ENCODE measurements around the gene TAF7L. TPM values are rescaled to one million over a fixed set of nuclear protein-coding genes. Genes with fewer than 3 reads are reported as not detected.

The TAF7L gene
- total RNA-seq, 1 experiment from 2014 or later, result not detected

DNA sequence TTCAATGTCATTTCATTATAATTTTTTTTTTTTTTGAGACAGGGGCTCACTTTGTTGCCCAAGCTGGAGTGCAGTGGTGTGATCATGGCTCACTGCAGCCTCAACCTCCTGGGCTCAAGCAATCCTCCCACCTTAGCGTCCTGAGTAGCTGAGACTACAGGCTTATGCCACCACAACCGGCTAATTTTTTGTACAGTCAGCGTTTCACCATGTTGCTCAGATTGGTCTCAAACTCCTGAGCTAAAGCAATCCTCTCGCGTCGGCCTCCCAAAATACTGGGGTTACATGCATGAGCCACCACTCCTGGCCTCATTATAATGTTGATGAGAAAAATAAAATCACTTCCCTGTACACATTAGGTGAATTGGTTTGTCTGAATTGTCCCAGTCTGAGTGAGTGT is 16.9 kb downstream of the TAF7L start:
- WGBS (ENCODE audit: extremely low coverage, insufficient read length, low lambda C conversion rate), result no CpG with 5 or more reads among the region's 6 CpGs
- no peaks in the 10 kb centered on the region for H3K4me1 Mint-ChIP-seq

More for the DNA sequence above, 16.9 kb downstream of the TAF7L start:
- no peaks in the 10 kb centered on the region for H3K4me1 ChIP-seq (ENCODE audit: insufficient read depth, low read length)
- no peak overlapping the region for H3K14ac ChIP-seq (ENCODE audit: insufficient read depth, low read length)
- no peak overlapping the region for H2BK12ac ChIP-seq (ENCODE audit: insufficient read length, low read depth, low read length)
- H2BK20ac ChIP-seq (ENCODE audit: low read depth, low read length, poor library complexity, severe bottlenecking), result no peak overlapping the region
- DNase-seq, result no peak
- no peak overlapping the region for H3K9ac ChIP-seq (ENCODE audit: extremely low read depth, insufficient read length, low read length)
- Mint-ChIP-seq H3K27ac (no peak overlapping the region), H3K4me3 (no peak overlapping the region), H3K36me3 (ENCODE audit: insufficient read depth in 1 of 3, low read depth in 3 of 3) (peaks cover 0 to 3% (median 0%) of the 10 kb centered on the region in 3 experiments; a peak in 2 of 7 replicates), H3K9me3 (peaks cover 50 to 53% of the 10 kb centered on the region in 2 experiments), H3K27me3 (ENCODE audit: low read depth) (no peaks in the 10 kb centered on the region; the same call in 1 of the 2 replicates)
- no peak overlapping the region for H3K18ac ChIP-seq (ENCODE audit: insufficient read length, low read depth, low read length)
- no peak overlapping the region for H4K5ac ChIP-seq (ENCODE audit: insufficient read length, low read depth, low read length)
- H3K23me2 ChIP-seq (ENCODE audit: insufficient read length, low read depth, low read length, poor library complexity, severe bottlenecking), result no peaks in the 10 kb centered on the region
- no peak overlapping the region for H2BK5ac ChIP-seq (ENCODE audit: insufficient read length, low read length)
- no peak overlapping the region for H3K4ac ChIP-seq (ENCODE audit: low read depth, low read length)
- no peaks in the 10 kb centered on the region for H3K79me2 ChIP-seq (ENCODE audit: insufficient read depth, low read length)
- H3K23ac ChIP-seq (ENCODE audit: insufficient read length, low read depth, low read length), result no peak overlapping the region
- no peak overlapping the region for H2AFZ ChIP-seq (ENCODE audit: low read length)
- H4K8ac ChIP-seq (replicated peaks; ENCODE audit: insufficient read length, low read depth, low read length), result no peak overlapping the region
- no peaks in the 10 kb centered on the region for H3K27me3 ChIP-seq (ENCODE audit: insufficient read depth, low read length)
- no peaks in the 10 kb centered on the region for H3K79me1 ChIP-seq (ENCODE audit: insufficient read depth, low read depth, low read length, poor library complexity, severe bottlenecking)
- no peaks in the 10 kb centered on the region for H4K20me1 ChIP-seq (ENCODE audit: control insufficient read depth, insufficient read depth, insufficient read length)
- no peak overlapping the region for H2AK5ac ChIP-seq (ENCODE audit: insufficient read length, low read length)
- no peak overlapping the region for H2BK120ac ChIP-seq (ENCODE audit: low read depth, low read length, poor library complexity, severe bottlenecking)
- H3T11ph ChIP-seq (ENCODE audit: low read length), result no peak overlapping the region
- H4K91ac ChIP-seq (ENCODE audit: insufficient read length, low read depth, low read length), result no peak overlapping the region
- TF ChIP-seq, protein P1, sequence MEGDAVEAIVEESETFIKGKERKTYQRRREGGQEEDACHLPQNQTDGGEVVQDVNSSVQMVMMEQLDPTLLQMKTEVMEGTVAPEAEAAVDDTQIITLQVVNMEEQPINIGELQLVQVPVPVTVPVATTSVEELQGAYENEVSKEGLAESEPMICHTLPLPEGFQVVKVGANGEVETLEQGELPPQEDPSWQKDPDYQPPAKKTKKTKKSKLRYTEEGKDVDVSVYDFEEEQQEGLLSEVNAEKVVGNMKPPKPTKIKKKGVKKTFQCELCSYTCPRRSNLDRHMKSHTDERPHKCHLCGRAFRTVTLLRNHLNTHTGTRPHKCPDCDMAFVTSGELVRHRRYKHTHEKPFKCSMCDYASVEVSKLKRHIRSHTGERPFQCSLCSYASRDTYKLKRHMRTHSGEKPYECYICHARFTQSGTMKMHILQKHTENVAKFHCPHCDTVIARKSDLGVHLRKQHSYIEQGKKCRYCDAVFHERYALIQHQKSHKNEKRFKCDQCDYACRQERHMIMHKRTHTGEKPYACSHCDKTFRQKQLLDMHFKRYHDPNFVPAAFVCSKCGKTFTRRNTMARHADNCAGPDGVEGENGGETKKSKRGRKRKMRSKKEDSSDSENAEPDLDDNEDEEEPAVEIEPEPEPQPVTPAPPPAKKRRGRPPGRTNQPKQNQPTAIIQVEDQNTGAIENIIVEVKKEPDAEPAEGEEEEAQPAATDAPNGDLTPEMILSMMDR (conservative IDR thresholded peaks at IDR 0.05), result no peak
- no peak overlapping the region for H2BK15ac ChIP-seq (ENCODE audit: low read depth, low read length)
- no peak overlapping the region for H3K56ac ChIP-seq (ENCODE audit: insufficient read length, low read depth, low read length)
- H3K27ac ChIP-seq (ENCODE audit: insufficient read length, low read depth, low read length), result no peak overlapping the region
- H3K4me2 ChIP-seq (ENCODE audit: insufficient read depth, insufficient read length, low read length), result no peak overlapping the region
- peaks cover 30% of the 10 kb centered on the region for H3K9me3 ChIP-seq (ENCODE audit: control insufficient read depth, low read depth, low read length)
